ENCODE data around the gene SCARB1. TPM values are rescaled to one million over a fixed set of nuclear protein-coding genes. Genes with fewer than 3 reads are reported as not detected.

SCARB1 gene
- total RNA-seq, 2 donors from 2014 or later: 15.3 to 23.6 TPM

DNA sequence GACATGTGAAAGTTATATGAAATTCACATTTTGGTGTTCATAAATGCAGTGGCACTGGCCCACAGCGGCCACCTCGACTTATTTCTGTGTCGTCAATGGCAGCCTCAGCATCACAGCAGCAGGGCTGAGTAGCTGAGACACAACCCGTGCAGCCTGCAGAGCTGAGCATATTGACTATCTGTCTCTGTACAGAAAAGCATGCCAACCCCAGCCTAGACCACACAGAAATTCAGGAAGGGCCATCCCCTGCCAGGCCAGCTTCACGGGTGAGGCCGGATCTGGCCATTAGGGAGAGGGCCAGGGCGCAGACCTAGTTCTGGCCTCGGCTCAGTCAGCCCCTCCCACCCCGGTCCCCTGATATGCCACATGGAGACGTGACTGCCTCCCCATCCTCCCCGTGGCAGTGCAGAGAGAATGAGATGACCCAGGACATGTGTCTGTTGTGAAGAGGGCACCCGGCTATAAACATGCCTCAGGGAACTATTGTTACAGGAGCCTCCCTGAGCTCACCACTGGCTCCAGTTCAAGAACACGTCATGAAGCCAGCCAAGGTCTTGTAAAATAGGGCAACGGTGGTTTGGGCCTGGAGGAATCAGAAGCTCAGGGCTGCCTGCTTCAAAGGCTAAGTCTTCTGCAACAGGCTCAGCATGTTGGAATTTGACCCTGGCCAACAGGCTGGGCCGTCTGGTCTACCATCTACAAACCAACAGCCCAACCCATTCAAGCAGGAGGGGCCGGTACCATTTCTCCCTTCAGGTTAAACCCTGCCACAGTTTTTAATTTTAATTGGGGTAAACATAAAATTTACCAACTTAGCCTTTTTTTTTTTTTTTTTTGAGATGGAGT, 25.5 kb downstream of the SCARB1 start:
- Mint-ChIP-seq H3K36me3 (peaks cover 0 to 6% of the 10 kb centered on the region in 2 donors), H3K9me3 (no peaks in the 10 kb centered on the region), H3K27ac (no peak overlapping the region)
- ATAC-seq (no peak), DNase-seq (ENCODE audit: low spot score in 2 of 2) (no peak)

DNA sequence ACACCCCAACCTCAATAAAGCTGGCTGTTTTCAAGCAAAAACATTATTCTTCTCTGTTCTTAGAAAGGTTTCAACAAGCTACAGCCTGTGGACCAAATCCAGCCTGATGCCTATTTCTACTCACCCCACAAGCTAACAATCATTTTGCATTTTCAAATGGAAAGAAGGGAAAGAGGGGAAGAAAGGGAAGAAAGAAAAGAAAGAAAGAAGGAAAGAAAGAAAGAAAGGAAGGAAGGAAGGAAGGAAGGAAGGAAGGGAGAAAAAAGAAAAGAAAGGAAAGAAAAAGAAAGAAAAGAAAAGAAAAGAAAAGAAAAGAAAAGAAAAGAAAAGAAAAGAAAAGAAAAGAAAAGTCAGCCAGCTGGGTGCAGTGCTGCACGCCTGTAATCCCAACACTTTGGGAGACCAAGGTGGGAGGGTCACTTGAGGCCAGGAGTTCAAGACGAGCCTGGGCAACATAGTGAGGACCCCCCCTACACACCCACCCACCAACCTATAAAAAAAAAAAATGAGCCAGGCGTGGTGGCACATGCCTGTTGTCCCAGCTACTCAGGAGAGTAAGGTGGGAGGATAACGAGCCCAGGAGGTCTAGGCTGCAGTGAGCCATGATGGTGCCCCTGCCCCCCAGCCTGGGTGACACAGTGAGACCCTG, 26.3 kb downstream of the SCARB1 start:
- DNase-seq (ENCODE audit: low spot score in 2 of 2) (no peak), ATAC-seq (no peak)
- no peaks in the 10 kb centered on the region for H3K9me3 Mint-ChIP-seq
- H3K36me3 Mint-ChIP-seq: peaks cover 0 to 6% of the 10 kb centered on the region in 2 donors
- no peak overlapping the region for H3K27ac Mint-ChIP-seq

DNA sequence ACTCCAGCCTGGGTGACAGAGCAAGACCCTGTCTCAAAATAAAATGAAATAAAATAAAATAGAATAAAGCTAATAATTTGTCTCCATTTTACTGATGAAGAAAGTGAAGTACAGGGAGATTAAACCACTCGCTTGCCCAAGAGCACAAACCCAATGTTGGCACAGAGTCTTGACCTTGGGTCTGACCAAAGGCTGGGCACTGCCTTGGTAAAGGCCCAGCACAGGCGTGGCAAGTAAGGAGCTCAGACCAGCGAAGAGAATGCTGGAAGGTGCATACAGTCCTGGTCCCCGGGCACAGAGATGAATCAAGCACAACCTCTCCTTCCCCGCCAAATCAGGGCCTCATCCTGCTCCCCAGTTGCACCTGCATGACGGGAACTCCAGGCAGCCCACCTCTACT, 26.9 kb downstream of the SCARB1 start:
- ATAC-seq (no peak), DNase-seq (ENCODE audit: low spot score in 2 of 2) (no peak)
- H3K9me3 Mint-ChIP-seq: no peaks in the 10 kb centered on the region
- H3K36me3 Mint-ChIP-seq: peaks cover 0 to 4% of the 10 kb centered on the region in 2 donors
- H3K27ac Mint-ChIP-seq: no peak overlapping the region

DNA sequence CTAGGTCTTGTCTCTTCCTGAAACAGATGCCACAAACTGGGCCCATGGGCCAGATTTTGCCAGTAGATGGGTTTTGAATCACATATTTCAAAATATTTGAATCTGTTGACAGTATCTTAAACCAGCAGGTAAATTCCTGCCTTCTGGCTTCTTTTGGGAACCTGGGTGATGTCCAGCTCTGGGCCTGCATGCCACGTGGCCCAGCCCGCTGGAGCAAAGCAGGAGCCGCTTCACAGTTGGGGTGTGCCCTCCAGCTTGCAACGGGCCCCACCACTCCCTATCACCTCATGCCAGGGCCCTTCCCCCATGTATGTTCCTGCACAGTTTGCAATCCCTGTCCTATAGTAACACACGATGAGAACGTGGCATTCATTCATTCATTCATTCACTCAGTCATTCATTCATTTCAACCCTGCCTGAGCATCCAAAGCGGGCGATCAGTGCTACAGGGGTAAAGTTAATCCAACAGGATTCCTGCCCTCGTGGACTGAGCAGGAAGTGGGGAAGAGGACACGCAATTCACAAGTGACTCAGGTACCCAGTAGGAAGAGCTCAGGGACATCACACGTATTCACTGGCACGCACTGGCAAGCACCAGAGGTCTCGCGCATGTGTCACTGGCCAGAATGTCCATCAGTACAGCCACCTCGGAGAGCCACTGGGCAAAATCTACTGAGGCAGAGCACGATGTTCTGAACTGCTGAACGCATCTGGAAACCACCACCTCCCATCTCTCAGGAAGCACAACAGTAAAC, 27.8 kb downstream of the SCARB1 start:
- ATAC-seq (no peak), DNase-seq (ENCODE audit: low spot score in 2 of 2) (no peak)
- Mint-ChIP-seq H3K36me3 (no peaks in the 10 kb centered on the region), H3K27ac (no peak overlapping the region), H3K9me3 (no peaks in the 10 kb centered on the region)

DNA sequence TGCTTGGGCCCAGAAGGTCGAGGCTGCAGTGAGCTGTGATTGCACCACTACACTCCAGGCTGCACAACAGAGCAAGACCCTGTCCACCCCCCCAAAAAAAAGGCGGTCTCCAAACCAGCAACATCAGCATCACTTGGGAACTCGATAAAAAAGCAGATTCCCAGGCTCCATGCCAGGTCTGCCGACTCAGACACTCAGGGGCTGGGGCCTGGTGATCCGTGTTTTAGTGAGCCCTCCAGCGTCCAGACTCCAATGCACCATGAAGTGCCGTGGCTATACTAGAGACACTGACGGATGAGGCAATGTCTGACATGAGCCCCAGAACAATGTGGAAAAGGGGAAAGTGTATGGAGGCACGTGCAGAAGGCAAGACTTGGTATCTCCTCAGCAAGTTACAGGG, 28.8 kb downstream of the SCARB1 start:
- Mint-ChIP-seq H3K9me3 (no peaks in the 10 kb centered on the region), H3K27ac (no peak overlapping the region), H3K36me3 (no peaks in the 10 kb centered on the region)
- ATAC-seq (no peak), DNase-seq (ENCODE audit: low spot score in 2 of 2) (no peak)

DNA sequence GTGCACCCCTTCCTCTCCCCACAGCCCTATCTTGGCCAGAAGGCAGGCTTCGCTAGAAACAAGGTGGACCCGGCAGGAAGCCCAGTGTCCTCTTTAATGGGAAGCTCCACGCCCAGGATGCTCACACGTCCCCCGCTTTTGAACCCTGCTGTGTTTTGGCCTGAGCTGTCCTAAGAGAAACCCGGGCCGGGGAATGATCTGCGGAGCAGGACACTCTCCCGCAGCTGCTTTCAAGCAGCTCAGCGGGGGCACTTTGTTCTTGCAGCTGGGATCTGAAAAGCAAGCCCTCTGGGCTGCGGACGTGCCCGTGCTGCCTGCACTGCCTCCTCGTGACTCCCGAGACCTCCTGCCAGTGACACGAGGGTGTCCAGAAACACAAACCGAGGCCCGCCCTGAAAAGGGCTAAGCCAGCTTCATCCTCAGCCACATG, 30.0 kb downstream of the SCARB1 start:
- ATAC-seq: no peak
- H3K36me3 Mint-ChIP-seq: no peaks in the 10 kb centered on the region

DNA sequence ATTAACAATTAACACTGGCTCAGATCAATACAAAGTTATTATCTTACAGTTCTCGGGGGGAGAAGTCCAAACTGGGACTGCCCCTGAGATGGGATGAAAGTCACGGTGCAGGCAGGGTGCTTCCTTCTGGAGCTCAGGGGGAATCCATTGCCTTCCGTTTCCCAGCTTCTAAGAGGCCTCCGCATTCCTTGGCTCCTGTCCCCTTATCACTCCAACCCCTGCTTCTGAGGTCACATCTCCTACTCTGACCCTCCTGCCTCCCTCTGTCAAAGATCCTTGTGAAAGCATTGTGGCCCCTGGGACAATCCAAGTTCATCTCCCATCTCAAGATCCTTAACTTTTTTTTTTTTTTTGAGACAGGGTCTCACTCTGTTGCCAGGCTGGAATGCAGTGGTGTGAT, 30.8 kb downstream of the SCARB1 start:
- Mint-ChIP-seq H3K27ac (no peak overlapping the region), H3K9me3 (no peaks in the 10 kb centered on the region), H3K36me3 (no peaks in the 10 kb centered on the region)
- DNase-seq (ENCODE audit: low spot score in 2 of 2) (no peak), ATAC-seq (no peak)

More for the DNA sequence above, 30.0 kb downstream of the SCARB1 start:
- Mint-ChIP-seq H3K9me3 (no peaks in the 10 kb centered on the region), H3K27ac (peak overlapping the region in 1 of 2 donors; percentile 10)
- DNase-seq (ENCODE audit: low spot score in 2 of 2): no peak

DNA sequence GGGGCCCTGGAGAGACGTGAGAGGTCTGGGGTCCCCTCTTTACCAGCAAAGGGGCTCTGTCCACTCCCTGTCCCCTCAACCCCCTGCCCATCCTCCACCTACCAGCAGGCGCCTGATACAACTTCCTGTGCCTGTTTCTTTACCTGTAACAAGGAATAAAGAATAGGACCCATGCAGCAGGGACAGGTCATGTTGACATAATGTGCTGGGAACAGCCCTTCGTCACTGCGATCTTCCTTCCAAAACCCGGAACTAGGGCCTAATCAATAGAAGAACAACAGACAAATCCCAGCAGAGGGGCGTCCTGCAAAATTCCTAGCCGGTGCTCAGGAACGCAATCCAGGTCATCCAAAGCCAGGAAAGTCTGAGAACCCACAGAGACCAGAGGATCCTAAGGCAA, 32.1 kb downstream of the SCARB1 start:
- ATAC-seq (no peak), DNase-seq (ENCODE audit: low spot score in 2 of 2) (no peak)
- Mint-ChIP-seq H3K27ac (no peak overlapping the region), H3K36me3 (no peaks in the 10 kb centered on the region), H3K9me3 (no peaks in the 10 kb centered on the region)

DNA sequence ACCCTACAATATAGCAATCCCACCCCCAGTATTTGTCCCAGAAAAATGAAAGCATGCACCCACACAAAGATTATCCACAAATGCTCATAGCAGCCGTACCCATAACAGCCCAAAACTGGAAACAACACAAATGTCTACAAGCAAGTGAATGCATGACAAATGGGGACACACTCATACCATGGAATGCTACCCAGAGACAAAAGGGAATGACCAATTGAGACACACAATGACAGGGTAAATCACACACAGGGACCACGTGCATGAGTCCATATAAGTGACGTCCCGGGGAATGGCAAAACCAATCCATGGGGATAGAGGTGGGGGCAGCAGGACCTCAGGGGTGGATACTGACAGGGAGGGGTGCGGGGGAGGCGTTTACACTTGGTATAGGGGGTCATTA, 33.4 kb downstream of the SCARB1 start:
- no peaks in the 10 kb centered on the region for H3K36me3 Mint-ChIP-seq
- H3K27ac Mint-ChIP-seq: no peak overlapping the region
- H3K9me3 Mint-ChIP-seq: no peaks in the 10 kb centered on the region
- DNase-seq (ENCODE audit: low spot score in 2 of 2) (no peak), ATAC-seq (no peak)

DNA sequence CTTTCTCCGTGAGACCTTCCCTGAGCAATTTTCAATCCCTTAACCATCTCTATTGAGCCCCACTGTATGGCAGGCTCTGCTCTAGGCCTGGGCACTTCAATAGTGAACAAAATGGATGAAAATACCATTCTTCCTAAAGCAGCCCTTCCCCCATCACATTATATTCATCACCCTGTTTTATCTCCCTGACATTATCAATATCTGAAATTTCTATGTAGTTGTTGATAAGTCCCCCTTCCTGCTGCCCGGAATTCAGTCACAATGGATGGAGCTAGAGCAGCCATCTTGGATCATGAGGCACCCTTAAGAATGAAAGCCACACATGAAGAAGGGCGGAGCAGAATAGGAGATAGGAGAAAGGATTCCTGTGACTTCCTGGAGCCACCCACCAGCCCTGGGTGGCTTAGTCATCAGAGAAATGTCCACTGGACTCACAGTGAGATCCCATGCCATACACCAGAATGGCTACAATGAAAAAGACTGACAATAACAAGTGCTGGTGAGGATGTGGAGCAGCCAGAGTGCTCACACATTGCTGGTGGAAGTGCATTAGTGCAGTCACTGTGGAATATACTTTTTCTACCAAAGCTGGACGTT, 33.9 kb downstream of the SCARB1 start:
- H3K36me3 Mint-ChIP-seq: no peaks in the 10 kb centered on the region
- no peak overlapping the region for H3K27ac Mint-ChIP-seq
- no peaks in the 10 kb centered on the region for H3K9me3 Mint-ChIP-seq
- DNase-seq (ENCODE audit: low spot score in 2 of 2) (no peak), ATAC-seq (no peak)

DNA sequence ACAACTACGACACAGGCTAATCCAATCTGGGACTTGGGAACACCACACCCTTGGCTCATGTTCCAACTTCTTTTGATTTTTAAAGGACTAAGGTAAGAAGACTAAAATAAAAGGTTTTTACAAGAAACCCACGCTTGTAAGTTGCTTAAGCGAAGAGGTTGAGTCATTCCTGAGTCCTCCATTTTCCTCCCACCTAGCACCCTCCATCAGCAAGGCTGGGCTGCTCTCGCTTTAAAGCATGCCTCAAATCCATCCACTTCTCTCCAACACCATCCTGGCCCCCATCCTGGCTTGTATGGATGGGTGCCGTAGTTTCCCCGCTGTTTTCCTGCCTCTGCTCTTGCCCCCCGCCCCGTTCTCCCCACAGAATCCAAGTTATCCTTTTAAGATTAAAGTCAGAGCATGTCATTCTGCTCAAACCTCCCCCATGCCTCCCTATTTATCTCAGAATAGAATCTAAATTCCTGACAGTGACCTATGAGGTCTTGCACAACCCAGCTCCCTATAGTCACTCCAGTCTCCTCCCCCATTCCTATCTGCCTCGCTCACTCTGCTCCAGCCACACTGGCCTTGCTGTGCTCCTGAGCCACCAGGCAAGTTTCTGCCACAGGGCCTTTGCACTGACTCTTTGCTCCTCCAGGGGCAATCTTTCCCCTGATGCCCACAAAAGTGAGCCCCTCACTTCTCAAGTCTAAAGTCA, 34.5 kb downstream of the SCARB1 start:
- Mint-ChIP-seq H3K9me3 (no peaks in the 10 kb centered on the region), H3K27ac (no peak overlapping the region), H3K36me3 (no peaks in the 10 kb centered on the region)
- no peak for ATAC-seq
- DNase-seq (ENCODE audit: low spot score in 2 of 2): no peak

DNA sequence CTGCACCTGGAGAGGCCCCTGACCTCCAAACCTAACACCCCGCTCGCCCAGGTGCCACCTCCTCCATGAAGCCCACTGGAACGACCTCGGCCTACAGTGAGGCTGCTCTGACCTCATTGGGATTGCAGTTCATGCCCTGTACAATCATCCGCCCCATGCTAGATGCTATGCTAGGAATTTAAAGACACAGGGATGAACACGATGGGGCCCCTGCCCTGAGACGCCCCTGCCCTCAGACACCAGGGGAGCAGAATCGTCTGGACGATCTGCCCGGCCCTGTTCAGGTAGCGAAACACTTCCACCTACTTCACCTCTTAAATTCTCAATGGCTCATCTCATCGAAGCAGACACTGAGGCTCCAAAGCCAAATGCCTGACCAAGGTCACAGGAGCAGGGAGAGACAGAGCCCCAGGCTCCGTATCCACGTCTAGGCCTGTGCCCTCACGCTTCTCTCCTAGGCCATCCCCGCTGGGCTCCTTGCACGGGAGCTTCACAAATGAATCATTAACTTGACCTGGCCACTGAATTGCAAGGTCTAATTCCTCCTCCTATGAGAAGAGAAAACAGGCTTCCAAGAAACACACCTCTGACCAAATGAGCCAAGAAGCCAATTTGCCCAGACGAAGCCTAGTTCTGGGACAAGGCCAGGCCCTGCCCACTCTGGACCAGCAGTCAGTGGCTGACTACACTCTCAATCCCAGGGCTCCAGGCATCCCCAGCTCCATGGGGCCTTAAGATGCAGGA, 35.2 kb downstream of the SCARB1 start:
- H3K36me3 Mint-ChIP-seq: no peaks in the 10 kb centered on the region
- DNase-seq (ENCODE audit: low spot score in 2 of 2) (no peak), ATAC-seq (peak in 1 of 2 donors; percentile 18)
- H3K9me3 Mint-ChIP-seq: no peaks in the 10 kb centered on the region
- H3K27ac Mint-ChIP-seq: peak overlapping the region in 1 of 2 donors; percentile 94

DNA sequence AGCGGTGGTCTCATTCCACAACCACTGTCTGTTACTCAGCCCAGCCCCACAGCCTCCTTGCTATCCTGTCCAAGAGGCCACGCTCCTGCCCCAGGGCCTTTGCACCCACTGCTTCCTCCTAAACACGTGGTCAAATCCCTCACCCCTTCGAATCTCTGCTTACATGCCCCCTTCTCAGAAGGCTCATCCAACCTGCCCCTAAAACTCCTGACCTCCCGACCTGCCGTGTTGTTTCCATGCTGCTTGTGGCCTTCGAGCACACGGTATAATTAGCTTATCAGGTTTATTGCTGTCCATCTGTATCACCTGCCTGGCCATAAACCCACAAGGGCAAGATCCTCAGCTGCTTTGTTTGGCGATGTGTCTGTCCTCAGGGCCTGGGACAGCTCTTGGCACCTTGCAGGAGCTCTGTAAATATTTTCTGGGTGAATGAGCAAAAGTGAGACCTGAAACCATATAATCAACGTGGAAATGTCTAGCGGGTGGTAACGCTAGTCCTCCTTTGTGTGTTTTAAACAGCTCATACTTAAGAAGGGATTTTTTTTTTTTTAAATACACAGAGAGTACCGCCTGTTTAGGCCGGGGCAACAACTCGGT, 36.0 kb downstream of the SCARB1 start:
- DNase-seq (ENCODE audit: low spot score in 2 of 2): no peak
- ATAC-seq: peak in 1 of 2 donors; percentile 70
- Mint-ChIP-seq H3K9me3 (no peaks in the 10 kb centered on the region), H3K36me3 (no peaks in the 10 kb centered on the region), H3K27ac (peak overlapping the region in 1 of 2 donors; percentile 37)

DNA sequence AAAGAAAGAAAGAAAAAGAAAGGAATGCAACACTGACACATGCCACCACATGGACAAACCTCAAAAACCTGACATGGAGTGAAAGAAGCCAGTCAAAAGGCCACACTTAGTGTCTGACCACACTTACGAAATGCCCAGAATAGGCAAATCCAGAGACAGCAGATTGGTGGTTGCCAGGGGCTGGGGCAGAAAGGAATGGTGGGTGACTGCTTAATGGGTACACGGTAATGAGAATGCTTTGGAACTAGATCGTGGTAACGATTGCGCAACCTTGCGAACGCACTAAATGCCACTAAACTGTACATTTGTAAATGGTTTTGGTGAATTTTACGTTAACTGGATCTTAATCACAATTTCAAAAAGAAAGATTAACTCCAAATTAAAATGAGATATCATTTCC, 39.5 kb downstream of the SCARB1 start:
- ATAC-seq: no peak
- no peak for DNase-seq (ENCODE audit: low spot score in 2 of 2)
- Mint-ChIP-seq H3K27ac (no peak overlapping the region), H3K9me3 (no peaks in the 10 kb centered on the region), H3K36me3 (no peaks in the 10 kb centered on the region)

DNA sequence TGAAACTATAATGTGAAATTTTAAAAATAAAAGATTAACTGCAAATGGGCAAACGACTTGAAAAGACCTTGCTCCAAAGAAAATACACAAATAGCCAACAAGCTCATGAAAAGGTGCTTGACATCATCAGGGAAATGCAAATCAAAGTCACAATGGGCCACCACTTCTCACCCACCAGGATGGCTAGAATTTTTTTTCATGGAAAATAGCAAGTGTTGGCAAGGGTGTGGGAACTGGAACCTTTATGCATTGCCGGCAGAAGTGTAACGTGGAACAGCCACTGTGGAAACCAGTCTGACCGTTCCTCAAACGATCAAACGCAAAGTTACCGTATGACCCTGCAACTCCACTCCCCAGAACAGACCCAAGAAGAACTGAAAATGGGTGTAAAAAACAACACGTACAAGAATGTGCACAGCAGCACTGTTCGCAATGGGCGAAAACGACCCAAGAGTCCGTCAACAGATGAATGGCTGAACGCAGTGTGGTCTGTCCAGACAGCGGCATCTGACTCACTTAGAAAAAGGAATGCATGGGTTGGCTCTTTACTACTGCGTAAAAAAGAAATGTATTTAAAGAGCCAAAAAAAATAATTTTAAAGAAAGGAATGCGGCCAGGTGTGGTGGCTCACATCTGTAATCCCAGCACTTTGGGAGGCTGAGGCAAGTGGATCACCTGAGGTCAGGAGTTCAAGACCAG, 40.2 kb downstream of the SCARB1 start:
- no peaks in the 10 kb centered on the region for H3K9me3 Mint-ChIP-seq
- DNase-seq (ENCODE audit: low spot score in 2 of 2) (no peak), ATAC-seq (no peak)
- no peak overlapping the region for H3K27ac Mint-ChIP-seq
- no peaks in the 10 kb centered on the region for H3K36me3 Mint-ChIP-seq

Data from activated naive CD4-positive, alpha-beta T cell treated with anti-CD3 and anti-CD28 coated beads, Interleukin-2, amount 50 U/mL, for 72 hours (primary cell).